GM23338 (cell line): Measurements from ENCODE around the gene CACNB4. TPM values are rescaled to one million over a fixed set of nuclear protein-coding genes. Genes with fewer than 3 reads are reported as not detected.
A peak's percentile ranks its signal among the peaks of the same experiment; 100 is the strongest.

Source experiments
- ATAC-seq: fragments of 200-7000 bp; cut with Tn5 transposase; 3 replicates; pipeline ENCODE4 v1.9.1; 2020
- DNase-seq: peaks from one replicate; pipeline ENCODE4 v3.0.0-alpha.2; 2015; ENCODE audit warnings: low spot score
- H2AFZ ChIP-seq: fragments of 200-600 bp; sonication (generic); 2 replicates; pipeline ENCODE4 v1.8.0; 2016; ENCODE audit warnings: antibody characterized with exemption, mild to moderate bottlenecking, moderate library complexity
- H3F3A ChIP-seq: fragments of 200-600 bp; sonication (generic); replicated peaks from 2 replicates; pipeline ENCODE4 v1.8.0; 2017; ENCODE audit warnings: antibody characterized with exemption, mixed run types, low read depth
- H3K27ac ChIP-seq: fragments of 200-600 bp; sonication (generic); 2 replicates; pipeline ENCODE4 v1.6.1; 2016; ENCODE audit warnings: low read depth
- H3K27me3 ChIP-seq: fragments of 200-600 bp; sonication (generic); 2 replicates; pipeline ENCODE4 v1.8.0; 2016; ENCODE audit warnings: mild to moderate bottlenecking, mixed run types, moderate library complexity; ENCODE audit not compliant: insufficient read depth
- H3K36me3 ChIP-seq: fragments of 200-600 bp; sonication (generic); 2 replicates; pipeline ENCODE4 v1.8.0; 2016; ENCODE audit warnings: mild to moderate bottlenecking; ENCODE audit not compliant: insufficient read depth
- H3K4me1 ChIP-seq: fragments of 200-600 bp; sonication (generic); 2 replicates; pipeline ENCODE4 v1.8.0; 2016; ENCODE audit warnings: mild to moderate bottlenecking, moderate library complexity; ENCODE audit not compliant: insufficient read depth
- H3K4me2 ChIP-seq: fragments of 200-600 bp; sonication (generic); 2 replicates; pipeline ENCODE4 v1.7.1; 2017; ENCODE audit warnings: mixed run types
- H3K4me3 ChIP-seq: fragments of 200-600 bp; sonication (generic); 2 replicates; pipeline ENCODE4 v1.6.1; 2016; ENCODE audit warnings: mixed run types
- H3K79me2 ChIP-seq: fragments of 200-600 bp; sonication (generic); replicated peaks from 2 replicates; pipeline ENCODE4 v1.8.0; 2017; ENCODE audit warnings: mild to moderate bottlenecking; ENCODE audit not compliant: insufficient read depth
- H3K9me2 ChIP-seq: fragments of 200-600 bp; sonication (generic); 2 replicates; pipeline ENCODE4 v1.8.0; 2017; ENCODE audit not compliant: insufficient read depth
- H4K20me1 ChIP-seq: fragments of 200-600 bp; sonication (generic); replicated peaks from 2 replicates; pipeline ENCODE4 v1.8.0; 2017; ENCODE audit warnings: mild to moderate bottlenecking; ENCODE audit not compliant: insufficient read depth
- H3K27ac Mint-ChIP-seq: 2 replicates; pipeline ENCODE4 v1.8.0; 2020; ENCODE audit warnings: inconsistent platforms, mild to moderate bottlenecking, moderate library complexity, mixed read lengths
- H3K27me3 Mint-ChIP-seq: 3 replicates; pipeline ENCODE4 v1.8.0; 2022; ENCODE audit warnings: low read depth, mild to moderate bottlenecking, moderate library complexity, mixed read lengths, inconsistent platforms; ENCODE audit not compliant: insufficient read depth, poor library complexity
- H3K36me3 Mint-ChIP-seq: 3 replicates; pipeline ENCODE4 v1.8.0; 2021; ENCODE audit warnings: low read depth, mild to moderate bottlenecking, inconsistent platforms, moderate library complexity, mixed read lengths
- H3K4me1 Mint-ChIP-seq: 3 replicates; pipeline ENCODE4 v1.8.0; 2020; ENCODE audit warnings: mild to moderate bottlenecking, inconsistent platforms, mixed read lengths
- H3K4me3 Mint-ChIP-seq: 3 replicates; pipeline ENCODE4 v1.8.0; 2021; ENCODE audit warnings: moderate library complexity, mild to moderate bottlenecking, inconsistent platforms, mixed read lengths
- H3K9me3 Mint-ChIP-seq: 3 replicates; pipeline ENCODE4 v1.8.0; 2020; ENCODE audit warnings: moderate library complexity, mild to moderate bottlenecking, inconsistent platforms, mixed read lengths
- CREB1 ChIP-seq: fragments of 250-450 bp; sonication (Bioruptor Pico); IDR thresholded peaks from 2 replicates; pipeline ENCODE4 v1.5.0; 2020; ENCODE audit warnings: low read depth, mild to moderate bottlenecking, moderate library complexity
- EZH2 ChIP-seq: fragments of 200-600 bp; sonication (generic); IDR thresholded peaks from one replicate; pipeline ENCODE4 v1.8.0; 2017; ENCODE audit warnings: antibody characterized with exemption, mild to moderate bottlenecking, low read depth; ENCODE audit not compliant: unreplicated experiment
- JUNB ChIP-seq: IDR thresholded peaks from one replicate; pipeline ENCODE4 v1.6.1; 2016; ENCODE audit warnings: antibody characterized with exemption; ENCODE audit not compliant: unreplicated experiment
- POLR2AphosphoS5 ChIP-seq: IDR thresholded peaks from 2 replicates; pipeline ENCODE4 v1.6.1; 2016; ENCODE audit warnings: antibody characterized with exemption, low read depth
- STAT1 ChIP-seq: IDR thresholded peaks from one replicate; pipeline ENCODE4 v1.6.1; 2016; ENCODE audit warnings: antibody characterized with exemption; ENCODE audit not compliant: unreplicated experiment
- ZNF331 ChIP-seq: fragments of 250-450 bp; sonication (Bioruptor Pico); IDR thresholded peaks from 2 replicates; pipeline ENCODE4 v1.5.0; 2020; ENCODE audit warnings: low read depth, mild to moderate bottlenecking, moderate library complexity
- polyA plus RNA-seq: library from polyadenylated mRNA; unstranded; fragments of >200 nt; fragmentation: Nextera tagmentation; extraction: Ambion mirVana; gene quantifications from 2 replicates; pipeline ENCODE4 v1.2.1, GENCODE V29; 2016
- total RNA-seq: library from RNA; depleted of rRNA; stranded (reverse); fragments of >200 nt; shearing (Covaris generic); gene quantifications from 2 replicates; pipeline ENCODE4 v1.2.3, GENCODE V29; 2014
- TF ChIP-seq, protein P1 (sequence below): fragments of 250-450 bp; sonication (Bioruptor Pico); IDR thresholded peaks from 2 replicates; pipeline ENCODE4 v1.5.0; 2020; ENCODE audit warnings: mild to moderate bottlenecking, moderate library complexity
- TF ChIP-seq, protein P2 (sequence below), 2 experiments: fragments of 200-600 bp in 1 of 2; sonication (generic) in 1 of 2; conservative IDR thresholded peaks; 2 replicates each; pipeline versions ENCODE4 v1.5.1 to v1.6.1; 2016 to 2017; ENCODE audit warnings: antibody characterized with exemption in 2 of 2, low read depth in 2 of 2, mild to moderate bottlenecking in 2 of 2, moderate library complexity in 1 of 2

CACNB4 gene
- total and polyA plus RNA-seq, 2 experiments from 2014 or later = 4.0 to 9.8 TPM

DNA sequence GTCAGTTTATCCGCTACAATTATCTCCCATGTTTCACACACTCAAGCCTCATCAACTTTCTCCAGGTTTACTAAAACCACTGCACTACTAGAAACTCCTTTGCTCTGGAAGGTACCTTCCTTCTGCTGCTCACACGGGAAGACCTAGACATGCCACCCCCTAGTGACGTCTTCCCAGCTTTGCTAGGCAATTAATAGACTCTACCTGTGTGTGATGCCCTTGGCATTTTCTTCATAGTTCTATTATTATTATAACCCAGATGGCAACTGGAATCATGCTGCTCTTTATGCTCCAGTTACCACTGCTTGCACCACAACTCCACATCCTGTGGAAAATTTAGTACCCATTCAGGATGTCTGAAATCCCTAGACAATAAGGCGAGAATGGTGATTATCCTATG is 42.4 kb downstream of the CACNB4 start:
- no peak for ATAC-seq
- H3K27me3 Mint-ChIP-seq = no peaks in the 10 kb centered on the region
- H3K27ac Mint-ChIP-seq = no peak overlapping the region

DNA sequence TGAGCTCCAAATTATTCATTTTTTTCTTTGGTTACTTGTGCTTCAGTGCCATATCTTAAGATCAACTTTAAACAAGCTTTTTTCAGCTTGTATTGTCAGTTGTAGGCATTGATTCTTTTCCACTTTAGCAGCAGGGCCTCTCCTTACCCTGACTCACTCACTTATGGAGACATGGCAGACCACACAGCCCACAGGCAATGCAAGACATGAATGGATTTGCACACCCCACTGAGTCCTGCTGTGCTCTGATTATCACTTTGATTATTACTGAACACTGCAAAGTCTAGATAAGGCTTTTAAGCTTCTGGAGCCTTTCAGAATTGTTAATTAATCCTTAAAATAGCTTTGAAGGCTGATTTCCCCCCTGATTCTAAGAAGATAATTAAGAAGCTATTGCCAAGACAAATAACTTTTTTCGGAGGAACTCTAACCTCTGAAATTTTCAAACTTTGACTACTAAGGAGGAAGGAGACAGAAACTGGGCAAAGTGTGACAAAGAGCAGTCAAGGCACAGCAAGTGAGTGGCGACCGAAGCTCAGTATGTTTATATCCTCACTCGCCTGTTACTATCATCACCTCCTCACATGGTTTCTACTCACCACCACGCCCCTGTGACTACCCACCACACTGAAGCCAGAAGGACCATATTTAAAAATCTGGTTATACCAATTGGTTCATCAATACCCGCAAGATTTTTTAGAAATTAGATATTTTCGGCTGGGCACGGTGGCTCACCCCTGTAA is 43.3 kb downstream of the CACNB4 start:
- DNase-seq = no peak
- Histone ChIP-seq H3K79me2 (no peaks in the 10 kb centered on the region), H3K9me2 (peaks cover 4% of the 10 kb centered on the region; the same call in 1 of the 2 replicates), H4K20me1 (no peaks in the 10 kb centered on the region), H3F3A (no peaks in the 10 kb centered on the region; the same call in 1 of the 2 replicates), H3K36me3 (peaks cover 8% of the 10 kb centered on the region; the same call in 1 of the 2 replicates), H3K27ac (no peak overlapping the region), H3K4me3 (no peak overlapping the region), H3K4me1 (peaks cover 15% of the 10 kb centered on the region), H3K4me2 (no peak overlapping the region), H2AFZ (no peak overlapping the region), H3K27me3 (no peaks in the 10 kb centered on the region)
- no peak for ATAC-seq
- peaks cover 13% of the 10 kb centered on the region; the same call in 2 of the 3 replicates for H3K4me1 Mint-ChIP-seq
- H3K27me3 Mint-ChIP-seq = no peaks in the 10 kb centered on the region
- H3K9me3 Mint-ChIP-seq = peaks cover 25% of the 10 kb centered on the region
- TF ChIP-seq POLR2AphosphoS5 (no peak), ZNF331 (CRISPR knock-in tag) (no peak), EZH2 (no peak), STAT1 (no peak), CREB1 (CRISPR knock-in tag) (no peak)
- TF ChIP-seq, protein P1, sequence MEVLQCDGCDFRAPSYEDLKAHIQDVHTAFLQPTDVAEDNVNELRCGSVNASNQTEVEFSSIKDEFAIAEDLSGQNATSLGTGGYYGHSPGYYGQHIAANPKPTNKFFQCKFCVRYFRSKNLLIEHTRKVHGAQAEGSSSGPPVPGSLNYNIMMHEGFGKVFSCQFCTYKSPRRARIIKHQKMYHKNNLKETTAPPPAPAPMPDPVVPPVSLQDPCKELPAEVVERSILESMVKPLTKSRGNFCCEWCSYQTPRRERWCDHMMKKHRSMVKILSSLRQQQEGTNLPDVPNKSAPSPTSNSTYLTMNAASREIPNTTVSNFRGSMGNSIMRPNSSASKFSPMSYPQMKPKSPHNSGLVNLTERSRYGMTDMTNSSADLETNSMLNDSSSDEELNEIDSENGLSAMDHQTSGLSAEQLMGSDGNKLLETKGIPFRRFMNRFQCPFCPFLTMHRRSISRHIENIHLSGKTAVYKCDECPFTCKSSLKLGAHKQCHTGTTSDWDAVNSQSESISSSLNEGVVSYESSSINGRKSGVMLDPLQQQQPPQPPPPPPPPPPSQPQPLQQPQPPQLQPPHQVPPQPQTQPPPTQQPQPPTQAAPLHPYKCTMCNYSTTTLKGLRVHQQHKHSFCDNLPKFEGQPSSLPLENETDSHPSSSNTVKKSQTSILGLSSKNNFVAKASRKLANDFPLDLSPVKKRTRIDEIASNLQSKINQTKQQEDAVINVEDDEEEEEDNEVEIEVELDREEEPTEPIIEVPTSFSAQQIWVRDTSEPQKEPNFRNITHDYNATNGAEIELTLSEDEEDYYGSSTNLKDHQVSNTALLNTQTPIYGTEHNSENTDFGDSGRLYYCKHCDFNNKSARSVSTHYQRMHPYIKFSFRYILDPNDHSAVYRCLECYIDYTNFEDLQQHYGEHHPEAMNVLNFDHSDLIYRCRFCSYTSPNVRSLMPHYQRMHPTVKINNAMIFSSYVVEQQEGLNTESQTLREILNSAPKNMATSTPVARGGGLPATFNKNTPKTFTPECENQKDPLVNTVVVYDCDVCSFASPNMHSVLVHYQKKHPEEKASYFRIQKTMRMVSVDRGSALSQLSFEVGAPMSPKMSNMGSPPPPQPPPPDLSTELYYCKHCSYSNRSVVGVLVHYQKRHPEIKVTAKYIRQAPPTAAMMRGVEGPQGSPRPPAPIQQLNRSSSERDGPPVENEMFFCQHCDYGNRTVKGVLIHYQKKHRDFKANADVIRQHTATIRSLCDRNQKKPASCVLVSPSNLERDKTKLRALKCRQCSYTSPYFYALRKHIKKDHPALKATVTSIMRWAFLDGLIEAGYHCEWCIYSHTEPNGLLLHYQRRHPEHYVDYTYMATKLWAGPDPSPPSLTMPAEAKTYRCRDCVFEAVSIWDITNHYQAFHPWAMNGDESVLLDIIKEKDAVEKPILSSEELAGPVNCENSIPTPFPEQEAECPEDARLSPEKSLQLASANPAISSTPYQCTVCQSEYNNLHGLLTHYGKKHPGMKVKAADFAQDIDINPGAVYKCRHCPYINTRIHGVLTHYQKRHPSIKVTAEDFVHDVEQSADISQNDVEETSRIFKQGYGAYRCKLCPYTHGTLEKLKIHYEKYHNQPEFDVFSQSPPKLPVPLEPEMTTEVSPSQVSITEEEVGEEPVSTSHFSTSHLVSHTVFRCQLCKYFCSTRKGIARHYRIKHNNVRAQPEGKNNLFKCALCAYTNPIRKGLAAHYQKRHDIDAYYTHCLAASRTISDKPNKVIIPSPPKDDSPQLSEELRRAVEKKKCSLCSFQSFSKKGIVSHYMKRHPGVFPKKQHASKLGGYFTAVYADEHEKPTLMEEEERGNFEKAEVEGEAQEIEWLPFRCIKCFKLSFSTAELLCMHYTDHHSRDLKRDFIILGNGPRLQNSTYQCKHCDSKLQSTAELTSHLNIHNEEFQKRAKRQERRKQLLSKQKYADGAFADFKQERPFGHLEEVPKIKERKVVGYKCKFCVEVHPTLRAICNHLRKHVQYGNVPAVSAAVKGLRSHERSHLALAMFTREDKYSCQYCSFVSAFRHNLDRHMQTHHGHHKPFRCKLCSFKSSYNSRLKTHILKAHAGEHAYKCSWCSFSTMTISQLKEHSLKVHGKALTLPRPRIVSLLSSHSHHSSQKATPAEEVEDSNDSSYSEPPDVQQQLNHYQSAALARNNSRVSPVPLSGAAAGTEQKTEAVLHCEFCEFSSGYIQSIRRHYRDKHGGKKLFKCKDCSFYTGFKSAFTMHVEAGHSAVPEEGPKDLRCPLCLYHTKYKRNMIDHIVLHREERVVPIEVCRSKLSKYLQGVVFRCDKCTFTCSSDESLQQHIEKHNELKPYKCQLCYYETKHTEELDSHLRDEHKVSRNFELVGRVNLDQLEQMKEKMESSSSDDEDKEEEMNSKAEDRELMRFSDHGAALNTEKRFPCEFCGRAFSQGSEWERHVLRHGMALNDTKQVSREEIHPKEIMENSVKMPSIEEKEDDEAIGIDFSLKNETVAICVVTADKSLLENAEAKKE (CRISPR knock-in tag) = no peak
- H3K36me3 Mint-ChIP-seq = peaks cover 26% of the 10 kb centered on the region
- no peak overlapping the region for H3K4me3 Mint-ChIP-seq
- no peak overlapping the region for H3K27ac Mint-ChIP-seq

More for the DNA sequence above, 42.4 kb downstream of the CACNB4 start:
- Mint-ChIP-seq H3K4me1 (peaks cover 5% of the 10 kb centered on the region; the same call in 2 of the 3 replicates), H3K9me3 (peaks cover 25% of the 10 kb centered on the region), H3K4me3 (no peak overlapping the region), H3K36me3 (peaks cover 26% of the 10 kb centered on the region)
- TF ChIP-seq, protein P2, sequence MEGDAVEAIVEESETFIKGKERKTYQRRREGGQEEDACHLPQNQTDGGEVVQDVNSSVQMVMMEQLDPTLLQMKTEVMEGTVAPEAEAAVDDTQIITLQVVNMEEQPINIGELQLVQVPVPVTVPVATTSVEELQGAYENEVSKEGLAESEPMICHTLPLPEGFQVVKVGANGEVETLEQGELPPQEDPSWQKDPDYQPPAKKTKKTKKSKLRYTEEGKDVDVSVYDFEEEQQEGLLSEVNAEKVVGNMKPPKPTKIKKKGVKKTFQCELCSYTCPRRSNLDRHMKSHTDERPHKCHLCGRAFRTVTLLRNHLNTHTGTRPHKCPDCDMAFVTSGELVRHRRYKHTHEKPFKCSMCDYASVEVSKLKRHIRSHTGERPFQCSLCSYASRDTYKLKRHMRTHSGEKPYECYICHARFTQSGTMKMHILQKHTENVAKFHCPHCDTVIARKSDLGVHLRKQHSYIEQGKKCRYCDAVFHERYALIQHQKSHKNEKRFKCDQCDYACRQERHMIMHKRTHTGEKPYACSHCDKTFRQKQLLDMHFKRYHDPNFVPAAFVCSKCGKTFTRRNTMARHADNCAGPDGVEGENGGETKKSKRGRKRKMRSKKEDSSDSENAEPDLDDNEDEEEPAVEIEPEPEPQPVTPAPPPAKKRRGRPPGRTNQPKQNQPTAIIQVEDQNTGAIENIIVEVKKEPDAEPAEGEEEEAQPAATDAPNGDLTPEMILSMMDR (conservative IDR thresholded peaks at IDR 0.05; ENCODE audit: low read depth in 2 of 2) = peak; percentile 11 to 39; a peak in 3 of 4 replicates
- no peak for TF ChIP-seq JUNB
- no peak for TF ChIP-seq STAT1
- no peaks in the 10 kb centered on the region for H3K27me3 ChIP-seq
- H3K27ac ChIP-seq = no peak overlapping the region
- no peak for DNase-seq
- H3K4me1 ChIP-seq = peaks cover 7% of the 10 kb centered on the region
- H3F3A ChIP-seq = no peaks in the 10 kb centered on the region
- H3K36me3 ChIP-seq = peaks cover 8% of the 10 kb centered on the region; the same call in 1 of the 2 replicates
- H2AFZ ChIP-seq = no peak overlapping the region
- no peak overlapping the region for H3K4me2 ChIP-seq
- H4K20me1 ChIP-seq = no peaks in the 10 kb centered on the region
- H3K9me2 ChIP-seq = peaks cover 4% of the 10 kb centered on the region; the same call in 1 of the 2 replicates
- H3K79me2 ChIP-seq = no peaks in the 10 kb centered on the region
- no peak overlapping the region for H3K4me3 ChIP-seq
